GM18507 (cell line): Measurements from ENCODE around the gene COMTD1.
A peak's percentile ranks its signal among the peaks of the same experiment; 100 is the strongest.

Experiments used
- DNase-seq: peaks from one replicate; pipeline ENCODE4 v3.0.0; 2011; ENCODE audit warnings: low read depth; ENCODE audit not compliant: insufficient read length; ENCODE audit errors: extremely low spot score
- FAIRE-seq: peaks from 2 replicates; lab custom pipeline; 2011; peaks lifted over from hg19 to GRCh38; lab: Jason Lieb, UNC

The COMTD1 gene

DNA sequence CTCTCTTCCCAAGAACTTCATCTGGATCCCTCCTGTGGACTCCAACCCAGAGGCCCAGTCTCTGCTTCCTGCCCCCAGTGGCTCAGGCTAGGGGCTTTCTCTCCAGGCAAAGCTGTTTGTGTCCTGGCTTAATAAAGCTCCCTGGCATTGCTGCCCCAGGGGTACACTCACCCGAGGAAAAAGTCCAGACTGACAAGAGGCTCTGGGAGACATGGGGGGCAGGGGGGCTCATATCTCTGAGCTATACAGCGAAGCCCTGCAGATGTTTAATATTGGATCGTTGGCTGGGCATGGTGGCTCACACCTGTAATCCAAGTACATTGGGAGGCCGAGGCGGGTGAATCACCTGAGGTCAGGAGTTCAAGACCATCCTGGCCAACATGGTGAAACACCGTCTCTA lies 10.7 kb upstream of the COMTD1 start:
- DNase-seq: no peak
- FAIRE-seq: no peak

GRCh38 chr10:75245354-75246250 lies 9.8 kb upstream of the COMTD1 start:
- DNase-seq (no peak), FAIRE-seq (no peak)

GRCh38 chr10:75244487-75245353 lies 9.0 kb upstream of the COMTD1 start:
- no peak for FAIRE-seq

DNA sequence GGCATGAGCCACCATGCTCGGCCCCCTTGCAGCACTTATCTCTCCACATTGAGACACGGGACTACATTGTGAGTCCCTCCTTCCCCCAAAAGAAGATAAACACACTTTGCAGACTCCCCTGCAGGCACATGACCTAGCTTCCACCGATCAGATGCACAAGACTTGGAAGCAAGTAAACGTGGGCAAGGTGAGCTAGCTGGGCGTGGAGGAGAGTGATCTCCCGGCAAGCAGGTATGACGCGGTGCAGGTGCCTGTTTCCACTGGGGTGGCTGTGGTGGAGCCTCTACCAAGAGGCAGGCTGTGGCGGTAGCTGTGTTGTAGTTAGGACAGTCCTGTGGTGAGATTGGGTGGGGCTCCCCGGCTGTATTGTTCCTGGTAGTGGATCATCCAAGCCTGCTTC lies 7.7 kb upstream of the COMTD1 start:
- FAIRE-seq (no peak), DNase-seq (no peak)

More at GRCh38 chr10:75244487-75245353, 9.0 kb upstream of the COMTD1 start:
- DNase-seq: no peak

GRCh38 chr10:75240329-75241076 lies 4.7 kb upstream of the COMTD1 start:
- FAIRE-seq (no peak), DNase-seq (no peak)

DNA sequence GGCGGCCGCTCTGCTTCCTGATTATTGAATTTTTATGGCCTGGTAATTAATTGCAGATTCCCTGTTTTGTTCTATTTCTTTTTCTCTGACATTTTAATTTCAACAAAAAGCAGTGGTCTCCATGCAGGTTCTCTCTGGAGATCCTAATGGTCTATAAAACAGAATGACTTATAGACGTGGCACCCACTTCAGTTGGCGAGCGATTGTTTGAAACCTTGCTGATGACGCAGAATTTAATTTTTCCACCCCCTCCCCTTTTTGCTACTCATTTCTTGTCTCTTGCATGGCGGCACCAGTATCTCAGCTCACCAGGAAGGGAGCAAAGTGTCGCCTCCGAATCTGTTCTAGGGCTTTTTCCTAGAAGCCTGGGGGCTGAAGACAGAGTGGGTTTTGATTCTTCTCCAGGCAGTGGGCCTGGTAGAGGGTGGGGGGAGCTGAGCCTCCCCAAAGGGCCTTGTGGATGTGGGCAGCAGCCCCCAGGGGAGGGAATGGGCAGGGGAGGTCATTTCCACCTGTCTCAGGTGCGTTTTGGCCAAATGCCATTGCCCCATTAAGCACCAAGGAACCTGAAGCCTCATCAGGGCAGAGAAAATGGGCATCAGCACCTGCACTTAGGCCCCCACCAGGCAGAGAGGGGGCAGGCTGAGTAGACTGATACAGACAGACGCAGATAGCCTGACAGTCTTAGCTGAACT lies 3.5 kb upstream of the COMTD1 start:
- no peak for FAIRE-seq

GRCh38 chr10:75238182-75239095 lies 2.7 kb upstream of the COMTD1 start:
- FAIRE-seq: no peak

More for the DNA sequence above, 3.5 kb upstream of the COMTD1 start:
- no peak for DNase-seq

GRCh38 chr10:75236178-75236825 lies 545 bp upstream of the COMTD1 start:
- no peak for FAIRE-seq
- DNase-seq: no peak

More at GRCh38 chr10:75238182-75239095, 2.7 kb upstream of the COMTD1 start:
- DNase-seq: no peak

DNA sequence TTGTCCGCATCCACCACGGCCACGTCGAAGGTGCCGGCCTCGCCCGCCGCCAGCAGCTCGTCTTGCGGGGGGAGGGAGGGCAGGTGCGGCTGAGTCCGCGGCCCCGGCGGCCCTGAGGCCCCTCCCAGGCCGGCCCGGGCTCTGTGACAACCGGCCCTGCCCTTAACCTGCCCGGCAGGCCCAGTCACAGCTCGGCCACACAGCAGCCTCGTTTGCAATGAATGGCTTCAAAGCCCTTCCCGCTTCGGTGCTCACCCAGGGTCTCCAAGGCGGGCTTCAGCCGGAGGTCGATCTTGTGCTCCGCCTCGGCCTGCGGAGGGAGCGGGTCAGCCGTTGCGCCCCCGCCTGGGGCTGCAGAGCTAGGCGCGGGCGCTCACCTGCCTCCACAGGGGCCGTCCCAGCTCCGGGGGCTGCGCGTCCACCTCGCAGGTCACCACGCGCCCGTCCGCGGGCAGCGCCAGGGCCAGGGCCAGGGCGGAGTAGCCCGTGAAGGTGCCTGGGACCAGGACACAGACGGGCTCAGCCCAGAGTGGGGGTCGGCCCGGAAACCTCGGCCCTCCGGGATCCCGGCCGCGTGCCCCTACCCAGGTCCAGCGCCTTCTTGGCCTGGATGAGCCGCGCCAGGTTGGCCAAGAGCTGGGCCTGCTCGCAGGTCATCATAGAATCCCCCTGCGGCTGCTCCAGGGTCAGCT lies 928 bp downstream of the COMTD1 start:
- DNase-seq: no peak
- no peak for FAIRE-seq

GRCh38 chr10:75234017-75234682 lies 1.6 kb downstream of the COMTD1 start:
- FAIRE-seq (peak; percentile 87), DNase-seq (peak; percentile 94)

DNA sequence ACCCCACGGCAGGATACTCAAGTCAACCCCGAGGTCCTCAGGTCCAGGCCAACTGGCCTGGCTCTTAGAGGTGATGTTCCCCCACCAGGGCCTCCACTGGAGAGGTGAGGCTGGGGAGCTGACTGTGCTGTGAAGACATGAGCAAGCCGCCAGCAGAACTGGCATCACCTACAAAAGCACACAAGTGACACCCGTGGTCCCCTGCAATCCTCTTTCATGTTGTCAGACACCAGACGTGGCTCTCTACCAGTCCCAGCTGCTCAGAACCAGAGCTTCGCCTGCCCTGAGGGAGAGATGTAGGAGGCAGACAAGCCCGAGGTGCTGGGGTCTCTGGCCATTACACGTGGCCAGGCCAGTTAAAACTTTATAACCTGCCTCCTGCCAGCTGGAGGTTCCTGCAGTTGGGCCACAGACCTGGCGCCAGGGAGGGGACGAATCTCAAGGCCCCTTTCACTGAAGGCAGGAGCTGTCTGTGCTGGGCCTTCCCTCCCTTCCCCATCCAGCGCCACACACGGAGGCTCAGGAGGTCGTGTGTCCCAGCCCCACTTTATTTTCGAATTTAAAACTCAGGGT lies 2.2 kb downstream of the COMTD1 start:
- FAIRE-seq: no peak
- no peak for DNase-seq

DNA sequence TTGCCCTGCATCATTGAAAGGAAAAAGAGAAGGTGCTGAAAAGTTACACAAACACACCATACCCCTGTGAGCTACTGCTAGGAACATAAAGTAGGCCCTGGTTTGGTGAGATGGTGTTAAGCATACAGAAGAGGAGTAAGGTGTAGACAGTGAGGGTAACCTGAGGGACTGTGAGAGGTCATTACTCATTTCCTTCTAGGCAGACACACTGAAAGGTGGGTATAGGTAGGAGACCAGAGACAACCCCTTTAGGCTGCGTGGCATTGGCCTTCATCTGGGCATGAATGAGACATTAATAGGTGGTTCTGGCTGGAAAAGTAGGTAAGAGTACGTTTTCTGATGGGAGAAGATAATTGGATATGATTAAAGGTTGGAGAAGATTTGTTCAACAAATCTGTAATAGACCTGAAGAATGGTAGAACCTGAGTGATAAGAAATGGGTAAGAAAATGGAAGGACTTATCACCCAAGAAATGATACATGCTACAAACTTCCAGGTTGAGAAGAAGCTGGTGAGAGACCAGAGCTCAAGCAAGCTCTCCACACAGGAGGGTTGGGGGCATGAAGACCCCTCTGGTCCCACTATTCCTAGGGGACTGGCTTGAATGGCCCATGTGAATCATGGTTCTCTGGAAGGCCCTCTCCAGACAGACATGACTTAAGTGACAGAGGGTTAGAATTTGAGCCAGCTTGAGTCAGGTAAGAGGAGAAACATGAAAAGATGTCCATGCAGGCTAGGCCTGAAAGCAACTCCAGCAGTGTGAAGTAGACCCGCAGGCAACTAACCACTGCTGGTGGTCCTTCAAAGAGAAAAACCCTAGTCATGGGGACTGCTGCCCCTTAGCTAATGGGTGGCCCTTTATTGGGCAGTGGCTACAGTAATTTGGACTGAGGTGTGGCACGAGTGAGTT lies 3.8 kb downstream of the COMTD1 start:
- DNase-seq (no peak), FAIRE-seq (no peak)

DNA sequence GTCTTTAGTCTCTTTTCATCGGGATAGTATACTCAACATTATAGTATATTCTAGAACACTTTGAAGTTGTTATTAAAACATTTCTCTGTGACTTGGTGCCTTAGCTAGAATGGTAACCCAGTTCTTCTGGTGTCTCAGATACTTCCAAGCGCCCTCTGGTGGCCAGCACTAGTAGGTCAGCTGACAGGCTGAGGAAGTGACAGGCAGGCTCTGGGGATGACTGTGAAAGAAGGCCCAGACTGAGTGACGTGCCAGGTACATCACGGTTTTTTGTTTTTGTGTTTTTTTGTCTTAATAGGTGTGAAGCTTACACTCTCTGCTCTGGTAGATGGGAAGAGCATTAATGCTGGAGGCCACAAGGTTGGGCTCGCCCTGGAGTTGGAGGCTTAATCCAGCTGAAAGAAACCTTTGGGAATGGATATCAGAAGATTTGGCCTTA lies 5.1 kb downstream of the COMTD1 start:
- FAIRE-seq: peak; percentile 90
- DNase-seq: no peak

DNA sequence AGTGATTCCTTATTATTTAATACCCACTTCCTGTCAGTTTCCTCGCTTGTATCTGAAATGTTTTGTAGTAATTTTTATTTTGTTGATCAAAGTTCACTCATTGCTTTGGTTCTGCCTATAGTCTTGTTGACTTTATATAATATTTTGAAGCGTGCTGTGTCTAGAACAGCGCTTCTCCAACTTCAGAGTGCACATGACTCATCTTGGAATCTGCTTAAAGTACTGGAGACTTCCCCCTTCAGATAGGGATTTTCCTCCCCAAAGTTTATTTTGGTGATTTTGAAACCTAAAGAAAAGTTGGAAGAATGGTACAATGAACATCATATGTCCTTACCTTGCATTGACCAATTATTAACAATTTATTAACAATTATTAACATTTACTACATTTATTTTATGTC lies 5.8 kb downstream of the COMTD1 start:
- FAIRE-seq (no peak), DNase-seq (no peak)

DNA sequence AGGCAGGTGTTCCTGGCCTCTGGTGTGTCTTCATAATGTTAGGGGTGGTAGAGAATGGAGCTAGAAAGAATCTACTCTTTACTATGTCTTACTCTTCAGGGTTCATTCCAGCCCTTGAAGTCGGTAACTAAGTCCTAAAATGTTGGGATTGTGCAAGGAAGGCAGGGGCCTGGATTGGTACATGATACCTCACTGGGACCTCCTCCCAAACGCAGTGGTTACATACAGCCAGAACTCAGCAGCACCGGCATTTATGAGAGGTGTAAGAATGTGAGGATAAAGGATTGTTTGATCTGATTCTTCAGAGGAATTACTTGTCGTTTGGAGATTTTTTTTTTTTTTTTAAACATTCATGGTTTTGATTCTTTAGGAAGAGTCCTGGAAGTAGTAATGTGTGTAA lies 6.9 kb downstream of the COMTD1 start:
- no peak for DNase-seq
- FAIRE-seq: no peak
